Measurements from ENCODE around the gene GRM8. TPM values are rescaled to one million over a fixed set of nuclear protein-coding genes. Genes with fewer than 3 reads are reported as not detected.

The GRM8 gene
- total RNA-seq, 1 donor from 2014 or later: 2.2 TPM

DNA sequence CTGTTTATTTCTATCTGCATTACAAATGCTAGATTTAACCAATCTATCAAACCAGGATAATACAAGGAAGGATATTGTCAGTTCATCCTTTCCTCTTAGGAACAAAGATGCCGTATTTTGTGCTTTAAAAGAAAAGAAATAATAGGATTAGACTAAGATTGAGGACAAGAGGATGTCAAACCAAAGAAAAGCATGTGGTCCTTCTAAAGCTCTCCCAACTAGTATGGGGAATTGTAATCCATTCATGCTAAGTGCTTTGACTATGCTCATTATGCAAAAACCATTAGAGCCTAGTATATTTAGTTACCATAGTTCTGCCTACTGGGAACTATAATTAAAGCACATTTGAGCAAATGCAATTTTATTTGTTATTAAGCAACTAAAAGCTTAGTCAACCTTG lies 280.2 kb downstream of the GRM8 start:
- H3K27me3 ChIP-seq (ENCODE audit: insufficient read depth, low read length): no peaks in the 10 kb centered on the region
- H2AFZ ChIP-seq (ENCODE audit: low read depth, low read length): no peak overlapping the region
- no peak overlapping the region for H3K4me3 Mint-ChIP-seq (ENCODE audit: unreplicated experiment)
- H3K27ac ChIP-seq (ENCODE audit: low read depth, low read length): no peak overlapping the region
- no peaks in the 10 kb centered on the region for H3K27me3 Mint-ChIP-seq (ENCODE audit: low read depth, unreplicated experiment)
- H3K4me1 ChIP-seq (ENCODE audit: insufficient read depth, low read length): no peaks in the 10 kb centered on the region
- no peaks in the 10 kb centered on the region for H3K79me2 ChIP-seq (ENCODE audit: insufficient read depth, low read length)
- FAIRE-seq (no peak), DNase-seq (ENCODE audit: low read depth) (no peak)
- no peak overlapping the region for H3K4me3 ChIP-seq (ENCODE audit: insufficient read depth, low read depth, low read length)
- no peaks in the 10 kb centered on the region for H3K36me3 ChIP-seq (ENCODE audit: insufficient read depth, low read length)
- no peak for TF ChIP-seq EZH2 (IDR thresholded peaks at IDR 0.05; ENCODE audit: insufficient read depth, low read length)
- TF ChIP-seq, protein P1, sequence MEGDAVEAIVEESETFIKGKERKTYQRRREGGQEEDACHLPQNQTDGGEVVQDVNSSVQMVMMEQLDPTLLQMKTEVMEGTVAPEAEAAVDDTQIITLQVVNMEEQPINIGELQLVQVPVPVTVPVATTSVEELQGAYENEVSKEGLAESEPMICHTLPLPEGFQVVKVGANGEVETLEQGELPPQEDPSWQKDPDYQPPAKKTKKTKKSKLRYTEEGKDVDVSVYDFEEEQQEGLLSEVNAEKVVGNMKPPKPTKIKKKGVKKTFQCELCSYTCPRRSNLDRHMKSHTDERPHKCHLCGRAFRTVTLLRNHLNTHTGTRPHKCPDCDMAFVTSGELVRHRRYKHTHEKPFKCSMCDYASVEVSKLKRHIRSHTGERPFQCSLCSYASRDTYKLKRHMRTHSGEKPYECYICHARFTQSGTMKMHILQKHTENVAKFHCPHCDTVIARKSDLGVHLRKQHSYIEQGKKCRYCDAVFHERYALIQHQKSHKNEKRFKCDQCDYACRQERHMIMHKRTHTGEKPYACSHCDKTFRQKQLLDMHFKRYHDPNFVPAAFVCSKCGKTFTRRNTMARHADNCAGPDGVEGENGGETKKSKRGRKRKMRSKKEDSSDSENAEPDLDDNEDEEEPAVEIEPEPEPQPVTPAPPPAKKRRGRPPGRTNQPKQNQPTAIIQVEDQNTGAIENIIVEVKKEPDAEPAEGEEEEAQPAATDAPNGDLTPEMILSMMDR (IDR thresholded peaks at IDR 0.05; ENCODE audit: insufficient read depth, low read depth, low read length): no peak
- no peaks in the 10 kb centered on the region for H4K20me1 ChIP-seq (ENCODE audit: insufficient read depth, low read length)
- no peaks in the 10 kb centered on the region for H3K4me1 Mint-ChIP-seq (ENCODE audit: low read depth, unreplicated experiment)
- H3K9me3 ChIP-seq (ENCODE audit: insufficient read depth, low read depth, low read length): no peaks in the 10 kb centered on the region
- H3K36me3 Mint-ChIP-seq (ENCODE audit: low read depth, unreplicated experiment): no peaks in the 10 kb centered on the region
- H3K27ac Mint-ChIP-seq (ENCODE audit: unreplicated experiment): no peak overlapping the region
- H3K9me3 Mint-ChIP-seq (ENCODE audit: unreplicated experiment): no peaks in the 10 kb centered on the region
- no peak overlapping the region for H3K4me2 ChIP-seq (ENCODE audit: low read length)
- H3K9ac ChIP-seq (ENCODE audit: low read length): no peak overlapping the region

DNA sequence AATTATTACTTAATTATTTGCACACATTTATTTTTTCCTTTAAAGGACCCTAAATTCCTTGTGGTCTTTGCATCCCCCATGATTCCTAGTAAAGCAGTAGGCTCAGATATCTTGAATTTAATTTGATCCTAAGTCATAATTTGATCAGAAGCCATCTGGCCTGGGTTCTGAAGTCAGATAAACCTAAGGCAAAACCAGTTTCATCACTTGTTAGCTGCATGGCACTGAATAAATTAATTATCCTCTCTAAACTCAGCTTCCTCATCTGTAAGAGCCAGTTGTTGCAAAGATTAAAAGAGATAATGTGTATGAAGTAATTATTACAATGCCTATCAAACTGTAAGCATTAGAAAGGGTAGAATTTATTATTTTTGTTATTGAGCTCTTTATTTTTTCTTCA lies 293.1 kb downstream of the GRM8 start:
- H3K4me2 ChIP-seq (ENCODE audit: low read length): no peak overlapping the region
- H3K27me3 ChIP-seq (ENCODE audit: insufficient read depth, low read length): no peaks in the 10 kb centered on the region
- Mint-ChIP-seq H3K4me1 (ENCODE audit: low read depth, unreplicated experiment) (no peaks in the 10 kb centered on the region), H3K4me3 (ENCODE audit: unreplicated experiment) (no peak overlapping the region), H3K36me3 (ENCODE audit: low read depth, unreplicated experiment) (no peaks in the 10 kb centered on the region), H3K27me3 (ENCODE audit: low read depth, unreplicated experiment) (no peaks in the 10 kb centered on the region), H3K9me3 (ENCODE audit: unreplicated experiment) (no peaks in the 10 kb centered on the region), H3K27ac (ENCODE audit: unreplicated experiment) (no peak overlapping the region)
- no peak overlapping the region for H2AFZ ChIP-seq (ENCODE audit: low read depth, low read length)
- H3K4me1 ChIP-seq (ENCODE audit: insufficient read depth, low read length): no peaks in the 10 kb centered on the region
- no peak overlapping the region for H3K9ac ChIP-seq (ENCODE audit: low read length)
- TF ChIP-seq EZH2 (IDR thresholded peaks at IDR 0.05; ENCODE audit: insufficient read depth, low read length): no peak
- TF ChIP-seq, protein P1 (IDR thresholded peaks at IDR 0.05; ENCODE audit: insufficient read depth, low read depth, low read length): no peak
- no peaks in the 10 kb centered on the region for H3K9me3 ChIP-seq (ENCODE audit: insufficient read depth, low read depth, low read length)
- DNase-seq (ENCODE audit: low read depth) (no peak), FAIRE-seq (no peak)
- no peak overlapping the region for H3K27ac ChIP-seq (ENCODE audit: low read depth, low read length)
- no peak overlapping the region for H3K4me3 ChIP-seq (ENCODE audit: insufficient read depth, low read depth, low read length)
- no peaks in the 10 kb centered on the region for H4K20me1 ChIP-seq (ENCODE audit: insufficient read depth, low read length)
- no peaks in the 10 kb centered on the region for H3K79me2 ChIP-seq (ENCODE audit: insufficient read depth, low read length)
- H3K36me3 ChIP-seq (ENCODE audit: insufficient read depth, low read length): no peaks in the 10 kb centered on the region

DNA sequence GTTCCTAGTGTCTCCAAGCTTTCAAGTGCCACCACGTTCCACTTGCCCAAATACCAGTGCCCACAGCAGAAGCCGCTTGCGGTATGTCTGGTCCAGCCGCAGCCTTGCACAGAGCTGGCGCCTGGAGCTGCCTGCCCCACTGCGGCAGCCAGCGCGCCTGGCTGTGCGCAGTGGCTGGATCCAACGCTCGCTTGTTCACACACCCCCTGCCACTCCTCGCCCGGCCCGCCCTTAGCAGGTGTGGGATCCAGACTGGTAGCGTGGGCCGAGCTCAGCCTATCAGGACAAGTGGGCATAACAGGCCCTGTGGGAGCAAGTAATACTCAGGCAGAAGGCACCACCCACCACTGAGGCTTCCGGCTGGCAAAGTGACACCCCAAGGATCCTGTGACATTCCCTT lies 294.4 kb downstream of the GRM8 start:
- TF ChIP-seq, protein P1 (IDR thresholded peaks at IDR 0.05; ENCODE audit: insufficient read depth, low read depth, low read length): no peak
- no peak for TF ChIP-seq EZH2 (IDR thresholded peaks at IDR 0.05; ENCODE audit: insufficient read depth, low read length)
- H3K4me2 ChIP-seq (ENCODE audit: low read length): no peak overlapping the region
- Mint-ChIP-seq H3K27me3 (ENCODE audit: low read depth, unreplicated experiment) (no peaks in the 10 kb centered on the region), H3K36me3 (ENCODE audit: low read depth, unreplicated experiment) (no peaks in the 10 kb centered on the region), H3K4me3 (ENCODE audit: unreplicated experiment) (no peak overlapping the region), H3K9me3 (ENCODE audit: unreplicated experiment) (no peaks in the 10 kb centered on the region), H3K27ac (ENCODE audit: unreplicated experiment) (no peak overlapping the region), H3K4me1 (ENCODE audit: low read depth, unreplicated experiment) (no peaks in the 10 kb centered on the region)
- no peak for FAIRE-seq
- no peak for DNase-seq (ENCODE audit: low read depth)
- H3K27me3 ChIP-seq (ENCODE audit: insufficient read depth, low read length): no peaks in the 10 kb centered on the region
- no peaks in the 10 kb centered on the region for H3K4me1 ChIP-seq (ENCODE audit: insufficient read depth, low read length)
- no peaks in the 10 kb centered on the region for H3K36me3 ChIP-seq (ENCODE audit: insufficient read depth, low read length)
- H3K4me3 ChIP-seq (ENCODE audit: insufficient read depth, low read depth, low read length): no peak overlapping the region
- H3K27ac ChIP-seq (ENCODE audit: low read depth, low read length): no peak overlapping the region
- no peak overlapping the region for H3K9ac ChIP-seq (ENCODE audit: low read length)
- H4K20me1 ChIP-seq (ENCODE audit: insufficient read depth, low read length): no peaks in the 10 kb centered on the region
- H3K9me3 ChIP-seq (ENCODE audit: insufficient read depth, low read depth, low read length): no peaks in the 10 kb centered on the region
- no peaks in the 10 kb centered on the region for H3K79me2 ChIP-seq (ENCODE audit: insufficient read depth, low read length)
- no peak overlapping the region for H2AFZ ChIP-seq (ENCODE audit: low read depth, low read length)

Measured in astrocyte (in vitro differentiated cells and primary cell).